Measurements from ENCODE around the gene TRIM15. TPM values are rescaled to one million over a fixed set of nuclear protein-coding genes. Genes with fewer than 3 reads are reported as not detected.

TRIM15 gene
- total RNA-seq, 2 experiments from 2014 or later = not detected

GRCh38 chr6:30184417-30185031 lies 21.2 kb downstream of the TRIM15 start:
- H3K27ac Mint-ChIP-seq = no peak overlapping the region
- peaks cover 29% of the 10 kb centered on the region for H3K36me3 Mint-ChIP-seq
- H3K4me1 Mint-ChIP-seq = no peaks in the 10 kb centered on the region
- POLR2A ChIA-PET = no interaction called here
- no peak overlapping the region for H3K4me3 Mint-ChIP-seq
- ATAC-seq (ENCODE audit: low read depth) = no peak
- peaks cover 5% of the 10 kb centered on the region for H3K27me3 Mint-ChIP-seq
- peaks cover 11% of the 10 kb centered on the region for H3K9me3 Mint-ChIP-seq
- DNase-seq = no peak

- no peak for ATAC-seq (ENCODE audit: low read depth)
- Mint-ChIP-seq H3K27ac (no peak overlapping the region), H3K9me3 (peaks cover 5% of the 10 kb centered on the region), H3K36me3 (peaks cover 35% of the 10 kb centered on the region), H3K27me3 (no peaks in the 10 kb centered on the region), H3K4me3 (no peak overlapping the region), H3K4me1 (no peaks in the 10 kb centered on the region)
- no peak for DNase-seq
- POLR2A ChIA-PET = no interaction called here
These were observed 22.6 kb downstream of the TRIM15 start for GRCh38 chr6:30185846-30186484.

DNA sequence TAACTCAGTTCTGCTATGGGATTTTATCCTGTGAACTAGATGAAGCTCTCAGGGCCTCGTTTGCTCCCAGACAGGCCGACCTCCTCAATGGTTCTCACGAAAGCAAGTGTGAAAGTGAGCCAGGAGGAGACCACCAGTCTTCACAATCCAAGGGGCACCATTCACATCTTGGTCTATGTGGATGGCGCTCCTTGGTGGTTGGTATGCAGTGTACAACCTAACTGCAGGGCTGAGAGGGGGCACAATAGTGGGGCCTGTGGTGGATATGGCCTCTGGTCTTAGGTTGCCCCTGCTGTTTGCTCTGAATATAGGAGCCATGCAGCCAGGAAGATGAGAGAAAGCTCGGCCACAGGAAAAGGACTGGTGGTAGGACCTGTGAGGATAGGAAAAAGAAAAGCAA lies 25.2 kb downstream of the TRIM15 start:
- H3K4me3 Mint-ChIP-seq = no peak overlapping the region
- peaks cover 42% of the 10 kb centered on the region for H3K36me3 Mint-ChIP-seq
- no peaks in the 10 kb centered on the region for H3K9me3 Mint-ChIP-seq
- ATAC-seq (ENCODE audit: low read depth) (no peak), DNase-seq (no peak)
- POLR2A ChIA-PET = interaction anchor here (0.5 kb wide), 1 partner anchor 10 kb away, joined by 5 read pairs; no protein-coding TSS in a partner anchor
- H3K27ac Mint-ChIP-seq = no peak overlapping the region
- no peaks in the 10 kb centered on the region for H3K27me3 Mint-ChIP-seq
- H3K4me1 Mint-ChIP-seq = no peaks in the 10 kb centered on the region

DNA sequence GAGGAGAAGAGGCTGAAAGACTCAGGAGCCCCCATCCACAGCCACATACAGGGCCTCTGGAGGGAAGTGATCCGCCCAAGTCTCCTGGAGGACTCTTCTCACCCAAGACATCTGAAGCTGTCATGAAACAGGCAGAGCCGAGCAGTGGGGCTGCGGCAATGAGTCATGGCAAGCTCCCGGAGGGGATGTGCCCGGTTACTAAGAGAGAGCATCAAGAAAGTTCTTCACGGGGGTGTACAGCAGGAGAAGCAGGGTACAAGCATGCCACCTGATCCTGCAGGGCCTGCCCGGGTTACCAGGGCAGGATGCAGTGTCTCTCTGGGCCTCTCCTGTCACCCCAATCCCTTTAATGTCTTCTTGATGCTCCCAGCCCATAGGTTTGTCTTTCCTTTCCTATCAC lies 28.7 kb downstream of the TRIM15 start:
- ATAC-seq (ENCODE audit: low read depth) (no peak), DNase-seq (no peak)
- Mint-ChIP-seq H3K9me3 (no peaks in the 10 kb centered on the region), H3K27ac (no peak overlapping the region), H3K4me1 (no peaks in the 10 kb centered on the region), H3K27me3 (no peaks in the 10 kb centered on the region), H3K36me3 (peaks cover 28% of the 10 kb centered on the region), H3K4me3 (no peak overlapping the region)
- POLR2A ChIA-PET = no interaction called here

- Mint-ChIP-seq H3K4me3 (no peak overlapping the region), H3K27me3 (no peaks in the 10 kb centered on the region), H3K4me1 (peaks cover 2% of the 10 kb centered on the region), H3K27ac (peak overlapping the region; percentile 15), H3K36me3 (peaks cover 30% of the 10 kb centered on the region), H3K9me3 (no peaks in the 10 kb centered on the region)
- DNase-seq = no peak
- POLR2A ChIA-PET = no interaction called here
- no peak for ATAC-seq (ENCODE audit: low read depth)
These were observed 31.7 kb downstream of the TRIM15 start for GRCh38 chr6:30194797-30195690.

GRCh38 chr6:30195951-30196350 lies 32.6 kb downstream of the TRIM15 start:
- H3K4me3 Mint-ChIP-seq = no peak overlapping the region
- H3K4me1 Mint-ChIP-seq = peaks cover 5% of the 10 kb centered on the region
- H3K9me3 Mint-ChIP-seq = no peaks in the 10 kb centered on the region
- POLR2A ChIA-PET = no interaction called here
- ATAC-seq (ENCODE audit: low read depth) = no peak
- peaks cover 31% of the 10 kb centered on the region for H3K36me3 Mint-ChIP-seq
- H3K27me3 Mint-ChIP-seq = no peaks in the 10 kb centered on the region
- peak overlapping the region; percentile 19 for H3K27ac Mint-ChIP-seq
- no peak for DNase-seq

GRCh38 chr6:30196376-30196775 lies 33.0 kb downstream of the TRIM15 start:
- Mint-ChIP-seq H3K9me3 (no peaks in the 10 kb centered on the region), H3K27ac (no peak overlapping the region), H3K27me3 (no peaks in the 10 kb centered on the region), H3K4me1 (peaks cover 9% of the 10 kb centered on the region), H3K4me3 (no peak overlapping the region), H3K36me3 (peaks cover 30% of the 10 kb centered on the region)
- ATAC-seq (ENCODE audit: low read depth) (no peak), DNase-seq (no peak)
- POLR2A ChIA-PET = no interaction called here

- Mint-ChIP-seq H3K9me3 (no peaks in the 10 kb centered on the region), H3K27ac (no peak overlapping the region), H3K4me1 (peaks cover 15% of the 10 kb centered on the region)
These were observed 35.1 kb downstream of the TRIM15 start for GRCh38 chr6:30198166-30199084.

DNA sequence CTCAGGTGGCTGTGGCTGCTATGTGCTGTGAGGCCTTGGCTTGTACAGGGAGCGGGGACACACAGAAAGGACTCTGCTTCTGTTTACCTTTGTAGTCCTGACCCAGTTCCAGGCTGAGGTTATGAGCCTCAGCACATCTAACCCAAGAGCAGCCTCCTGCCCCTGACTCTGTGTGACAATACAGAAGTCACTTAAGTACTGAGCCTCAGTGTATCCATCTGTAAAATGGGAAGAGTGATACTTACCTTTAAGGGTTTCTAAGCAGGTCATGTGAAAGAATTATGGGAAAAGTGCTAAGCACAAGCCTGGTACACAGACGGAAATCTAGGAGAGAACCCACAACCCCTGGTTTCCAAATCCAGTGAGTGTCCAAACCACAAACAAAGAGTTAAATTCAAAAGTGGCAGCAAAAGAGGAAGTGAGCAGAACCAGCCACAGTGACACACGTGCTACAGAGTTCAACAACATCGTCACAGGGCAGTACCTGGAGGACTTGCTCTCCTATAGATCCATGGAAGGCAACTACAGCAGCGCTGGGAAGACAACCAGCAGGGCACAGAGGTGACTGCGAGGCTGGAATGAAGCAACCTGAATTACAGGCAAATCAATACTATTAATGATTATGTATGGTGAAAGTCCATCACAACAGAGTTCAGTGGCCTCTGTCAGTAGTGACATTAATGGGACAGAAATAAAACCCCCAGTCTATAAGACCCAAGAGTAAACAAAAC lies 37.4 kb downstream of the TRIM15 start:
- peaks cover 16% of the 10 kb centered on the region for H3K4me1 Mint-ChIP-seq
- H3K4me3 Mint-ChIP-seq = no peak overlapping the region
- H3K27ac Mint-ChIP-seq = no peak overlapping the region
- no peaks in the 10 kb centered on the region for H3K9me3 Mint-ChIP-seq
- ATAC-seq (ENCODE audit: low read depth) (no peak), DNase-seq (no peak)
- POLR2A ChIA-PET = no interaction called here
- H3K36me3 Mint-ChIP-seq = peaks cover 23% of the 10 kb centered on the region
- no peaks in the 10 kb centered on the region for H3K27me3 Mint-ChIP-seq

More at GRCh38 chr6:30198166-30199084, 35.1 kb downstream of the TRIM15 start:
- peaks cover 28% of the 10 kb centered on the region for H3K36me3 Mint-ChIP-seq
- no peaks in the 10 kb centered on the region for H3K27me3 Mint-ChIP-seq
- H3K4me3 Mint-ChIP-seq = no peak overlapping the region
- POLR2A ChIA-PET = interaction anchor here (1.0 to 1.1 kb wide), 2 partner anchors 9 to 15 kb away, joined by 3 to 6 read pairs; partner anchors contain the start of gene TRIM26
- DNase-seq (no peak), ATAC-seq (ENCODE audit: low read depth) (peak; percentile 30)

GRCh38 chr6:30202366-30202765 lies 39.0 kb downstream of the TRIM15 start:
- Mint-ChIP-seq H3K27ac (no peak overlapping the region), H3K4me1 (peaks cover 22% of the 10 kb centered on the region), H3K27me3 (no peaks in the 10 kb centered on the region), H3K9me3 (no peaks in the 10 kb centered on the region), H3K36me3 (peaks cover 19% of the 10 kb centered on the region), H3K4me3 (no peak overlapping the region)
- POLR2A ChIA-PET = no interaction called here
- ATAC-seq (ENCODE audit: low read depth) (no peak), DNase-seq (no peak)

GRCh38 chr6:30204116-30204515 lies 40.8 kb downstream of the TRIM15 start:
- POLR2A ChIA-PET = interaction anchor here (1.0 kb wide), 1 partner anchor 8 kb away, joined by 3 read pairs; the partner anchor contains the start of gene TRIM26
- Mint-ChIP-seq H3K4me3 (no peak overlapping the region), H3K4me1 (peaks cover 37% of the 10 kb centered on the region), H3K27ac (no peak overlapping the region), H3K27me3 (no peaks in the 10 kb centered on the region), H3K36me3 (peaks cover 17% of the 10 kb centered on the region), H3K9me3 (no peaks in the 10 kb centered on the region)
- no peak for DNase-seq
- no peak for ATAC-seq (ENCODE audit: low read depth)

DNA sequence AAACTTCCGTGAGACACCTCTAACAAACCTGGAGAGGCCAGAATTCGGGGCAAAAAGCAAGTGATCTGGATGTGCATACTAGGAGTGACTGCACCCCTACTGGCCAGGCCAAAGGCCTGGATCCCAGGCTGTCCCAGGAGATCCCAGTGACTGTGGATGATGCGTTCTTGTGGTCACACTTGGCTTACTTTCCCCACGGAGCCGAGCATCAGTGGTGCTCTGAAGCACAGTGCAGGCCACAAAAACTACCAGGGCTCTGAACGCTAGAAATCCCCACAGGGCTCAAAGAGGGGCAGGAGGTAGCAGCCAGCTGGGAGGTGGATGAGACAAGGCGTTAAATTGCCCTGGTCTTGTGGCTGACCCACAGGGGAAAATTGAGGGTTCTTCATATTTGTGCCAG lies 42.8 kb downstream of the TRIM15 start:
- H3K27ac Mint-ChIP-seq = no peak overlapping the region
- DNase-seq = no peak
- H3K27me3 Mint-ChIP-seq = no peaks in the 10 kb centered on the region
- peak overlapping the region; percentile 30 for H3K4me3 Mint-ChIP-seq
- no peak for ATAC-seq (ENCODE audit: low read depth)
- POLR2A ChIA-PET = no interaction called here
- peaks cover 16% of the 10 kb centered on the region for H3K36me3 Mint-ChIP-seq
- H3K9me3 Mint-ChIP-seq = no peaks in the 10 kb centered on the region
- H3K4me1 Mint-ChIP-seq = peaks cover 44% of the 10 kb centered on the region

All from activated naive CD8-positive, alpha-beta T cell treated with anti-CD3 and anti-CD28 coated beads, Interleukin-2, amount 10 ng/mL, durations not matched to agents 7 days and 5 days (primary cell).